HepG2 (cell line): ENCODE measurements around the gene PPAT. TPM values are rescaled to one million over a fixed set of nuclear protein-coding genes. Genes with fewer than 3 reads are reported as not detected.

ENCODE experiments used
- AGO1 ChIP-seq: fragments of 200-400 bp; formaldehyde crosslinking; IDR thresholded peaks from 2 replicates; pipeline ENCODE4 v1.6.1; 2017; ENCODE audit warnings: mild to moderate bottlenecking, low read depth, low read length, moderate library complexity; ENCODE audit not compliant: poor library complexity, severe bottlenecking
- ARNT2 ChIP-seq: sonication (generic); formaldehyde crosslinking; IDR thresholded peaks from 2 replicates; pipeline ENCODE4 v1.8.0; 2022; ENCODE audit warnings: mild to moderate bottlenecking, low read depth, missing genetic modification reagents, moderate library complexity
- ATF3 ChIP-seq: sonication (generic); formaldehyde crosslinking; IDR thresholded peaks from 2 replicates; pipeline ENCODE4 v1.4.0; 2020; ENCODE audit warnings: missing genetic modification reagents
- HES4 ChIP-seq: sonication (generic); formaldehyde crosslinking; IDR thresholded peaks from 2 replicates; pipeline ENCODE4 v1.9.0; 2021; ENCODE audit warnings: mild to moderate bottlenecking, missing genetic modification reagents, borderline replicate concordance
- HIC2 ChIP-seq: sonication (generic); formaldehyde crosslinking; IDR thresholded peaks from 2 replicates; pipeline ENCODE4 v1.9.0; 2022; ENCODE audit warnings: low read depth, missing genetic modification reagents
- HNF4A ChIP-seq: sonication (generic); formaldehyde crosslinking; IDR thresholded peaks from 2 replicates; pipeline ENCODE4 v1.4.0; 2020; ENCODE audit warnings: missing genetic modification reagents
- IRF2 ChIP-seq: IDR thresholded peaks from 2 replicates; pipeline ENCODE4 v1.6.1; 2018; ENCODE audit warnings: missing genetic modification reagents, missing compliant biosample characterization
- MLX ChIP-seq: IDR thresholded peaks from 2 replicates; pipeline ENCODE4 v1.6.1; 2016
- MTA3 ChIP-seq: sonication (generic); formaldehyde crosslinking; IDR thresholded peaks from 2 replicates; pipeline ENCODE4 v1.4.0; 2020; ENCODE audit warnings: missing genetic modification reagents
- PBX2 ChIP-seq: IDR thresholded peaks from 2 replicates; pipeline ENCODE4 v1.6.1; 2016; ENCODE audit warnings: control low read depth
- RAD51 ChIP-seq: fragments of 450-650 bp; IDR thresholded peaks from 2 replicates; pipeline ENCODE4 v1.6.1; 2016; ENCODE audit warnings: borderline replicate concordance
- RFX3 ChIP-seq: IDR thresholded peaks from 2 replicates; pipeline ENCODE4 v1.6.1; 2016; ENCODE audit warnings: missing biosample characterization, missing genetic modification reagents
- RORA ChIP-seq: sonication (generic); formaldehyde crosslinking; IDR thresholded peaks from 2 replicates; pipeline ENCODE4 v1.5.0; 2020; ENCODE audit warnings: mild to moderate bottlenecking, missing genetic modification reagents, moderate library complexity
- SMAD3 ChIP-seq: sonication (generic); formaldehyde crosslinking; IDR thresholded peaks from 2 replicates; pipeline ENCODE4 v1.4.0; 2020; ENCODE audit warnings: missing genetic modification reagents
- SMC3 ChIP-seq: IDR thresholded peaks from 2 replicates; pipeline ENCODE4 v1.6.1; 2011; ENCODE audit warnings: low read length, improper control_type of control experiment
- TP53 ChIP-seq: sonication (generic); formaldehyde crosslinking; conservative IDR thresholded peaks from 2 replicates; pipeline ENCODE4 v1.4.0; 2020; ENCODE audit warnings: missing genetic modification reagents
- YY1 ChIP-seq: IDR thresholded peaks from 2 replicates; pipeline ENCODE4 v1.6.1; 2011; ENCODE audit warnings: low read length, low read depth, moderate library complexity, mild to moderate bottlenecking; ENCODE audit not compliant: insufficient read depth, insufficient replicate concordance
- ZBTB1 ChIP-seq: sonication (generic); formaldehyde crosslinking; IDR thresholded peaks from 2 replicates; pipeline ENCODE4 v1.4.0; 2020; ENCODE audit warnings: missing genetic modification reagents, borderline replicate concordance
- ZBTB4 ChIP-seq: sonication (generic); formaldehyde crosslinking; IDR thresholded peaks from 2 replicates; pipeline ENCODE4 v1.4.0; 2020; ENCODE audit warnings: missing genetic modification reagents, mild to moderate bottlenecking, borderline replicate concordance
- ZMYM3 ChIP-seq: sonication (generic); formaldehyde crosslinking; IDR thresholded peaks from 2 replicates; pipeline ENCODE4 v1.5.1; 2020; ENCODE audit warnings: mild to moderate bottlenecking, missing genetic modification reagents
- ZNF703 ChIP-seq: sonication (generic); formaldehyde crosslinking; IDR thresholded peaks from 2 replicates; pipeline ENCODE4 v1.5.1; 2020; ENCODE audit warnings: missing genetic modification reagents, mild to moderate bottlenecking, moderate library complexity, borderline replicate concordance
- ZNF761 ChIP-seq: sonication (generic); formaldehyde crosslinking; conservative IDR thresholded peaks from 2 replicates; pipeline ENCODE4 v1.4.0; 2020; ENCODE audit warnings: mild to moderate bottlenecking, missing genetic modification reagents
- ZSCAN31 ChIP-seq: sonication (generic); formaldehyde crosslinking; IDR thresholded peaks from 2 replicates; pipeline ENCODE4 v1.5.0; 2020; ENCODE audit warnings: low read depth, mild to moderate bottlenecking, missing genetic modification reagents
- polyA plus RNA-seq, 8 experiments: library from polyadenylated mRNA; depleted of rRNA in 3 of 8; stranded (reverse) in 7 of 8; unstranded in 1 of 8; fragments of >200 nt; fragmentation: Illumina TruSeq in 4 of 8; extraction: Trizol in 4 of 8; gene quantifications; 2 replicates each; pipeline versions ENCODE4 v1.2.1 to v1.2.3, GENCODE V29; 2011 to 2016; ENCODE audit warnings: low read depth in 4 of 8, missing spikeins in 1 of 8, mixed read lengths in 1 of 8; ENCODE audit not compliant: insufficient read depth in 1 of 8
- total RNA-seq, 5 experiments: library from RNA; depleted of rRNA; stranded (reverse); fragments of >200 nt; fragmentation: Illumina TruSeq; extraction: Trizol; gene quantifications; 2 replicates each; pipeline ENCODE4 v1.2.3, GENCODE V29; 2016; ENCODE audit warnings: low read depth in 1 of 5

The PPAT gene
- total and polyA plus RNA-seq, 2 of the 13 experiments (the other 11 are each of a cell fraction or from before 2014, with no cell fraction given) = 16.9 to 62.6 TPM

GRCh38 chr4:56467284-56468096 is 32.1 kb upstream of the PPAT start, which contains the start of gene SRP72 (continued):
- TF ChIP-seq ZBTB1 (no peak), ZMYM3 (CRISPR knock-in tag) (no peak), ZNF703 (CRISPR knock-in tag) (peak; percentile 40; the same call in 1 of the 2 replicates), RFX3 (no peak), HES4 (CRISPR knock-in tag) (no peak), AGO1 (peak; percentile 36), HNF4A (CRISPR knock-in tag) (no peak), TP53 (no peak), ZSCAN31 (CRISPR knock-in tag) (0 out of 2 replicates have a peak, but pooled peaks have one; percentile 29), ZNF761 (0 out of 2 replicates have a peak, but pooled peaks have one; percentile 63), HIC2 (CRISPR knock-in tag) (no peak), PBX2 (CRISPR knock-in tag) (no peak), IRF2 (CRISPR knock-in tag) (peak; percentile 78), ZBTB4 (CRISPR knock-in tag) (no peak), YY1 (peak; percentile 95), MTA3 (no peak), RORA (no peak), ARNT2 (no peak), SMC3 (no peak), SMAD3 (CRISPR knock-in tag) (peak; percentile 70; the same call in 1 of the 2 replicates), ATF3 (CRISPR knock-in tag) (peak; percentile 46; the same call in 1 of the 2 replicates), MLX (no peak), RAD51 (no peak)
